K562 (cell line): ENCODE measurements around the gene ALCAM.

Experiments used
- POLR2AphosphoS2 ChIP-seq: IDR thresholded peaks from 2 replicates; pipeline ENCODE4 v1.6.1; 2012; ENCODE audit warnings: low read length, improper control_type of control experiment
- PURB ChIP-seq: sonication (generic); formaldehyde crosslinking; IDR thresholded peaks from 2 replicates; pipeline ENCODE4 v1.9.0; 2021; ENCODE audit warnings: low read depth, mild to moderate bottlenecking, missing genetic modification reagents
- RCOR1 ChIP-seq, 2 experiments: IDR thresholded peaks; 2 replicates each; pipeline ENCODE4 v1.6.1; 2012; ENCODE audit warnings: low read depth in 2 of 2, low read length in 2 of 2, borderline replicate concordance in 1 of 2, improper control_type of control experiment in 1 of 2
- U2AF2 ChIP-seq: fragments of 200-400 bp; formaldehyde crosslinking; optimal IDR thresholded peaks from 2 replicates; pipeline ENCODE3; 2017; ENCODE audit warnings: low read depth, mild to moderate bottlenecking, low read length
- ZNF274 ChIP-seq: IDR thresholded peaks from 2 replicates; pipeline ENCODE4 v1.6.1; 2011; ENCODE audit warnings: low read depth, mild to moderate bottlenecking, low read length, moderate library complexity, borderline replicate concordance
- TF ChIP-seq, protein P1 (sequence below): sonication (generic); formaldehyde crosslinking; IDR thresholded peaks from 2 replicates; pipeline ENCODE4 v1.5.0; 2020; ENCODE audit warnings: missing genetic modification reagents
- TF ChIP-seq, protein P2 (sequence below): fragments of 250-450 bp; sonication (Bioruptor Pico); IDR thresholded peaks from 2 replicates; pipeline ENCODE4 v1.8.0; 2021; ENCODE audit warnings: moderate library complexity, mild to moderate bottlenecking, inconsistent platforms

DNA sequence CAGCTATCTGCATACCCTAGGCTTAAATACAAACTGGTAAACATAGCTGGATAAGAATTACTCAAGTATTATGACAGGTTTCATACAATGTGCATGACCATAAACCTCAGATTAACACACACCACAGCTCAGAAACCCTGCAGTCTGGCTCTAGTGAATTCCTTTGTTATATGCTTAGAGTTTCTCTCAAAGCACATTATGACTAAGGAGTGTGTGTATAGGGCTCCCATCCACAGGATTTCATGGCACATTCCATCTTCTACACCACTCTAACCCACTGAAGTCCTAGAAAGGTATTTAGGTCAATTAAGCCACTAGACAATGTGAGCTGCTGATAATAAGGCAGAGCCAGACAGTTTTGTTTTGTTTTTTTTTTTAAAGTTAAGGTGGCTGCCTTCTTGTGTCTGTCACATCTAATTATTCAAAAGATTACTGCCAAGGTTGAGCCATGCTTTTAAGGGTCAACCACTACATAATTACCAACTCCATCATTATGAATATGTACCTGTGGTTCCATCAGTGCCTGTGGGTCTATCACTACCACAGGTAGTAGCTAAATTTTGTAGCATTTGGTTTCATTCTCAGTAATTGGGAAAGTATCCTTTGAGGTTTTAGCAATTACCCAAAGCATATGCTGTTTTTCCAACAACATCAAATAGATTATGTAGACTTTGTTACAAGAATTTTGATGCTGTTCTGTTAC lies 107.0 kb downstream of the ALCAM start:
- TF ChIP-seq PURB (CRISPR knock-in tag) (no peak), ZNF274 (no peak), RCOR1 (IDR thresholded peaks at IDR 0.05; ENCODE audit: borderline replicate concordance in 1 of 2, low read depth in 2 of 2, low read length in 2 of 2) (no peak), POLR2AphosphoS2 (no peak), U2AF2 (no peak)
- TF ChIP-seq, protein P1, sequence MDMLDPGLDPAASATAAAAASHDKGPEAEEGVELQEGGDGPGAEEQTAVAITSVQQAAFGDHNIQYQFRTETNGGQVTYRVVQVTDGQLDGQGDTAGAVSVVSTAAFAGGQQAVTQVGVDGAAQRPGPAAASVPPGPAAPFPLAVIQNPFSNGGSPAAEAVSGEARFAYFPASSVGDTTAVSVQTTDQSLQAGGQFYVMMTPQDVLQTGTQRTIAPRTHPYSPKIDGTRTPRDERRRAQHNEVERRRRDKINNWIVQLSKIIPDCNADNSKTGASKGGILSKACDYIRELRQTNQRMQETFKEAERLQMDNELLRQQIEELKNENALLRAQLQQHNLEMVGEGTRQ (CRISPR knock-in tag) = no peak
- TF ChIP-seq, protein P2, sequence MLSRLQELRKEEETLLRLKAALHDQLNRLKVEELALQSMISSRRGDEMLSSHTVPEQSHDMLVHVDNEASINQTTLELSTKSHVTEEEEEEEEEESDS (CRISPR knock-in tag) = no peak
